Neuronal stem cell (in vitro differentiated cells): ENCODE measurements around the gene CGB3.
A peak's percentile ranks its signal among the peaks of the same experiment; 100 is the strongest.

Experiments used
- DNase-seq: peaks from one replicate; pipeline ENCODE4 v3.0.0-alpha.2; 2013; ENCODE audit warnings: low spot score
- H2AFZ ChIP-seq: one replicate; pipeline ENCODE4 v1.6.1; 2013; ENCODE audit warnings: mild to moderate bottlenecking, low read length, inconsistent platforms
- H2AK5ac ChIP-seq: 2 replicates; pipeline ENCODE4 v1.6.1; 2013; ENCODE audit warnings: low read depth, mild to moderate bottlenecking, inconsistent platforms, low read length, moderate library complexity, mixed read lengths
- H2BK120ac ChIP-seq: 2 replicates; pipeline ENCODE4 v1.6.1; 2013; ENCODE audit warnings: low read depth, mild to moderate bottlenecking, inconsistent platforms, low read length, moderate library complexity, mixed read lengths
- H2BK12ac ChIP-seq: one replicate; pipeline ENCODE4 v1.6.1; 2013; ENCODE audit warnings: low read length, inconsistent platforms
- H2BK15ac ChIP-seq: 2 replicates; pipeline ENCODE4 v1.6.1; 2013; ENCODE audit warnings: mild to moderate bottlenecking, low read length, inconsistent platforms, mixed read lengths
- H2BK5ac ChIP-seq: one replicate; pipeline ENCODE4 v1.6.1; 2013; ENCODE audit warnings: inconsistent platforms, mild to moderate bottlenecking, low read length, moderate library complexity
- H3K14ac ChIP-seq: one replicate; pipeline ENCODE4 v1.6.1; 2013; ENCODE audit warnings: low read length, inconsistent platforms
- H3K18ac ChIP-seq: 2 replicates; pipeline ENCODE4 v1.6.1; 2013; ENCODE audit warnings: low read length, inconsistent platforms
- H3K23ac ChIP-seq: 2 replicates; pipeline ENCODE4 v1.6.1; 2013; ENCODE audit warnings: low read depth, mild to moderate bottlenecking, mixed read lengths, low read length, inconsistent platforms; ENCODE audit not compliant: poor library complexity
- H3K27ac ChIP-seq: replicated peaks from 3 replicates; pipeline ENCODE4 v1.5.1; 2013; ENCODE audit warnings: low read length, inconsistent platforms
- H3K27me3 ChIP-seq, 3 experiments: 2 replicates each; pipeline ENCODE4 v1.6.1; 2013; ENCODE audit warnings: low read length in 3 of 3, mild to moderate bottlenecking in 2 of 3, inconsistent platforms in 1 of 3, low read depth in 1 of 3, mixed read lengths in 1 of 3, moderate library complexity in 1 of 3; ENCODE audit not compliant: control insufficient read depth in 3 of 3, insufficient read depth in 3 of 3
- H3K36me3 ChIP-seq, 2 donors: replicated peaks in 1 of 2; 2 replicates each; pipeline ENCODE4 v1.6.1; 2013; ENCODE audit warnings: low read length in 2 of 2; ENCODE audit not compliant: control insufficient read depth in 2 of 2, insufficient read depth in 2 of 2
- H3K4ac ChIP-seq: 2 replicates; pipeline ENCODE4 v1.6.1; 2013; ENCODE audit warnings: inconsistent platforms, mild to moderate bottlenecking, low read length, moderate library complexity
- H3K4me1 ChIP-seq, 2 donors: 1 replicate in 1 of 2; 2 replicates in 1 of 2; pipeline ENCODE4 v1.6.1; 2013; ENCODE audit warnings: low read length in 2 of 2, low read depth in 1 of 2; ENCODE audit not compliant: control insufficient read depth in 2 of 2, insufficient read depth in 1 of 2
- H3K4me2 ChIP-seq: one replicate; pipeline ENCODE4 v1.6.1; 2013; ENCODE audit warnings: mild to moderate bottlenecking, low read length, inconsistent platforms; ENCODE audit not compliant: insufficient read depth, poor library complexity, severe bottlenecking
- H3K4me3 ChIP-seq, 2 donors: 2 replicates each; pipeline ENCODE4 v1.5.1; 2013; ENCODE audit warnings: low read length in 2 of 2, mild to moderate bottlenecking in 2 of 2, inconsistent platforms in 1 of 2, moderate library complexity in 1 of 2
- H3K79me1 ChIP-seq: one replicate; pipeline ENCODE4 v1.6.1; 2013; ENCODE audit warnings: low read depth, mild to moderate bottlenecking, inconsistent platforms, low read length, moderate library complexity
- H3K9ac ChIP-seq: one replicate; pipeline ENCODE4 v1.6.1; 2013; ENCODE audit warnings: mild to moderate bottlenecking, low read depth, low read length, inconsistent platforms; ENCODE audit not compliant: poor library complexity
- H3K9me3 ChIP-seq, 2 donors: replicated peaks in 1 of 2; 2 replicates each; pipeline versions ENCODE3 to v1.6.1; 2013; ENCODE audit warnings: low read length in 2 of 2, mild to moderate bottlenecking in 2 of 2, inconsistent platforms in 1 of 2, low read depth in 1 of 2, mixed read lengths in 1 of 2, moderate library complexity in 1 of 2; ENCODE audit not compliant: control insufficient read depth in 2 of 2, insufficient read depth in 1 of 2
- H4K8ac ChIP-seq: one replicate; pipeline ENCODE4 v1.6.1; 2013; ENCODE audit warnings: low read depth, mild to moderate bottlenecking, inconsistent platforms, low read length, moderate library complexity
- H4K91ac ChIP-seq: one replicate; pipeline ENCODE4 v1.6.1; 2013; ENCODE audit warnings: low read length, low read depth, mild to moderate bottlenecking, inconsistent platforms; ENCODE audit not compliant: poor library complexity
- WGBS, 2 donors: extraction: QIAGEN DNeasy Blood & Tissue Kit; methylation state at CpG; one replicate each; pipeline ENCODE4 v1.1.7; 2013; ENCODE audit warnings: missing lambda C conversion rate in 2 of 2, mixed read lengths in 1 of 2; ENCODE audit not compliant: insufficient read length in 2 of 2, insufficient replicate concordance in 1 of 2; ENCODE audit errors: extremely low coverage in 2 of 2; 5-methylcytosine and 5-hydroxymethylcytosine counted together

Gene CGB3

DNA sequence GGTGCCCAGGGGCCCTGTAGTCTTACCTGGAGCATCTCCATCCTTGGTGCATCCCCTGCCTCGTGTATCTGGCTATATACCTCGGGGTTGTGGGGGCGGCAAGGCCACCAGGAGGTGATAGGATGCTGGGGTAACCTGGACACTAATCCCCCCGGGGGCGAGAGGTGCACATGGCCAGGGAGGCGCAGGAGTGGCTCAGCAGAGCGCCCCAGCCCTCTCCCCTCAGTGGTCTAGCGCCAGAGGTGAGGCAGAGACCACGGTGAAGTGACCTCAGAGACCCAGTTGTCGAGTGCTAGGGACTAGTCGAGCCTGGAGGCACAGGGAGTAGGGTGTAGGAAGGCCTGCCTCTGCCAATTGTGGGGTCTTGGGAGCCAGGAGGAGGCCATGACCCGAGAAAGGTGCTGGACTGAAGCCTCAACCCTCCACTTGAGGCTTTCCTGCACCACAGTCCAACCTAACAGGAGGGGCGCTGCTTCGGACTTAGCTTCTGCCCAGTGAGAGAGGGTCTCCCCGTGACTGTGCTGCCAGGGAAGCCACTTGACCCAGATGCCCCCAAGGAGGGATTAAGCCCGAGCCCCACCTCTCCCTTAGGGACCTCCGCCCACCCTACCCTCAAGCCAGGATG lies 7.0 kb downstream of the CGB3 start, which contains the start of gene LHB:
Gene LHB, minus strand, starts transcription at position 51 of the 625 bp plus-strand sequence. Its CDS starts 10 bp downstream, at position 41.
- Histone ChIP-seq H2AK5ac (no peak within 1 kb of the TSS), H2BK120ac (no peak within 1 kb of the TSS), H3K79me1 (no peaks in the 10 kb centered on the region), H3K14ac (peak within 1 kb of the TSS; percentile 71), H3K36me3 (peaks cover 15 to 45% of the 10 kb centered on the region in 2 donors), H3K4me1 (peaks cover 9% of the 10 kb centered on the region in 2 donors), H3K4me3 (peak within 1 kb of the TSS in 1 of 2 donors; percentile 72), H2BK12ac (no peak within 1 kb of the TSS), H2BK5ac (peak within 1 kb of the TSS; percentile 75), H3K9ac (peak within 1 kb of the TSS; percentile 24), H4K91ac (no peak within 1 kb of the TSS), H3K18ac (peak within 1 kb of the TSS; percentile 15), H3K27ac (no peak within 1 kb of the TSS), H3K4ac (no peak within 1 kb of the TSS), H2BK15ac (no peak within 1 kb of the TSS), H3K4me2 (peak within 1 kb of the TSS; percentile 57), H3K27me3 (peaks cover 0 to 25% (median 0%) of the 10 kb centered on the region in 3 experiments), H3K9me3 (no peaks in the 10 kb centered on the region), H4K8ac (no peak within 1 kb of the TSS), H2AFZ (no peak within 1 kb of the TSS), H3K23ac (peak within 1 kb of the TSS; percentile 91)
- no CpG with 5 or more reads among the region's 17 CpGs for WGBS, 2 donors
- DNase-seq: no peak

DNA sequence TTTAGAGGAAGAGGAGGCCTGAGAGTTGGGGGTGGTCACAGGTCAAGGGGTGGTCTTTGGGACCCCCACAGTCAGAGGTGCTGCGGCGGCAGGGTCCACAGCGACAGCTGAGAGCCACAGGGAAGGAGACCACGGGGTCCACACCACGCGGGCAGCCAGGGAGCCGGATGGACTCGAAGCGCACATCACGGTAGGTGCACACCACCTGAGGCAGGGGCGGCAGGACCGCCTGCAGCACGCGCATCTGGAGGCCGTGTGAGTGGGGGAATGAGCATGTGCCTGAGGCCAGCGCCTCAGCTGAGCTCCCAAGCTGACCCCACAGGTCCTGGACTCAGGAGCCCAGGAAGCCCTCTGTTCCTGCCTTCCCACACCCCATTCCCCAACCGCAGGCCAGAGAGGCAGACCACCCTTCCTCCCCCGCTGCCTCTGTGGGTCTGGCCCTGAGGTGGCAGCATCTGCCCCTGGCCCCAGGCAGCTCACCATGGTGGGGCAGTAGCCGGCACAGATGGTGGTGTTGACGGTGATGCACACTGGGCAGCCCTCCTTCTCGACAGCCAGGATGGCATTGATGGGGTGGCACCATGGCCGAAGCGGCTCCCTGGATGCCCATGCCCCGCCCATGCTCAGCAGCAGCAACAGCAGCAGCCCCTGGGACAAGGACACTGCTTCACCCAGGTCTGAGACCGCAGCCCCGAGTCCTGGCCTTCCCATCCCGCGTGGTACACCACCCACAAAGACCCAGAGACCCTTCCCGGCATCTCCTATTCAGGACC lies 7.9 kb downstream of the CGB3 start:
- H2AFZ ChIP-seq: no peak overlapping the region
- H3K4me1 ChIP-seq: peaks cover 9% of the 10 kb centered on the region in 2 donors
- peaks cover 0 to 25% (median 0%) of the 10 kb centered on the region in 3 experiments for H3K27me3 ChIP-seq
- no peak overlapping the region for H3K23ac ChIP-seq
- DNase-seq: no peak
- H4K91ac ChIP-seq: no peak overlapping the region
- H3K4ac ChIP-seq: no peak overlapping the region
- no peak overlapping the region for H2AK5ac ChIP-seq
- no peaks in the 10 kb centered on the region for H3K9me3 ChIP-seq
- peak overlapping the region; percentile 3 for H3K9ac ChIP-seq
- H2BK15ac ChIP-seq: no peak overlapping the region
- H3K79me1 ChIP-seq: no peaks in the 10 kb centered on the region
- no peak overlapping the region for H3K14ac ChIP-seq
- H2BK120ac ChIP-seq: no peak overlapping the region
- H4K8ac ChIP-seq: no peak overlapping the region
- no peak overlapping the region for H2BK12ac ChIP-seq
- H3K4me3 ChIP-seq: no peak overlapping the region
- H2BK5ac ChIP-seq: no peak overlapping the region
- WGBS, 2 donors: no CpG with 5 or more reads among the region's 29 CpGs
- no peak overlapping the region for H3K18ac ChIP-seq
- peaks cover 21 to 54% of the 10 kb centered on the region in 2 donors for H3K36me3 ChIP-seq
- no peak overlapping the region for H3K27ac ChIP-seq
- H3K4me2 ChIP-seq: no peak overlapping the region

DNA sequence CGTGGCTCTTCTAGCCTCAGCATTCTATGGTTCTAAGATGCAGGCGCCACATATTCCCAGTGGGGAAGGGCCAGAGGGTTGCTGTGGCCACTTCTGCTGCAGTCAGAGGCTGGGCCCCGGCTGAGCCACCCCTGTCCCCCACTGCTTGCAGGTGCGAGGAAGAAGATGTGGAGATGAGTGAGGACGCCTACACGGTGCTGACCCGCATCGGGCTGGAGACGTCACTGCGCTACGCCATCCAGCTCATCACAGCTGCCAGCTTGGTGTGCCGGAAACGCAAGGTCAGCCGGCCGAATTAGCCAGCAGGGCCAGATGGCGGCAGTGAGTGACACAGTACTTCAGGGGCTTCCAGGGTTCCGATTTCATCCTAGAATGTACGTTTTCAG lies 9.3 kb downstream of the CGB3 start:
- no peak overlapping the region for H2AK5ac ChIP-seq
- no peak overlapping the region for H2BK12ac ChIP-seq
- no peak overlapping the region for H2BK120ac ChIP-seq
- no peak overlapping the region for H2BK15ac ChIP-seq
- no peaks in the 10 kb centered on the region for H3K9me3 ChIP-seq
- no peak overlapping the region for H2BK5ac ChIP-seq
- no peak overlapping the region for H4K8ac ChIP-seq
- H3K4me2 ChIP-seq: no peak overlapping the region
- peak overlapping the region; percentile 21 for H3K9ac ChIP-seq
- H3K18ac ChIP-seq: no peak overlapping the region
- peaks cover 30 to 67% of the 10 kb centered on the region in 2 donors for H3K36me3 ChIP-seq
- DNase-seq: no peak
- H3K79me1 ChIP-seq: peaks cover 2% of the 10 kb centered on the region
- WGBS, 2 donors: no CpG with 5 or more reads among the region's 18 CpGs
- no peak overlapping the region for H4K91ac ChIP-seq
- no peak overlapping the region for H3K14ac ChIP-seq
- H3K27me3 ChIP-seq: peaks cover 0 to 19% (median 0%) of the 10 kb centered on the region in 3 experiments
- H3K4me3 ChIP-seq: no peak overlapping the region
- no peak overlapping the region for H2AFZ ChIP-seq
- no peak overlapping the region for H3K4ac ChIP-seq
- H3K23ac ChIP-seq: peak overlapping the region; percentile 43
- no peak overlapping the region for H3K27ac ChIP-seq
- peaks cover 0 to 2% of the 10 kb centered on the region in 2 donors for H3K4me1 ChIP-seq
